Subcutaneous adipose tissue (tissue), 4 donors: Measurements from ENCODE around the gene HIPK2. TPM values are rescaled to one million over a fixed set of nuclear protein-coding genes. Genes with fewer than 3 reads are reported as not detected.

Experiments
- total RNA-seq, 4 donors: library from RNA; depleted of rRNA; stranded (reverse); fragments of >200 nt; gene quantifications; one replicate each; pipeline ENCODE4 v1.1.0, GENCODE V29; 2016
- TF ChIP-seq, protein P1 (sequence below): fragments of 450-650 bp; IDR thresholded peaks from one replicate; pipeline ENCODE4 v1.5.1; 2016; ENCODE audit warnings: low read depth, mild to moderate bottlenecking, control low read depth, antibody characterized with exemption, moderate library complexity

HIPK2 gene
- total RNA-seq, 4 donors from 2014 or later = 30.4 to 89.8 (median 60.9) TPM

GRCh38 chr7:139669106-139670061, 108.4 kb downstream of the HIPK2 start:
- TF ChIP-seq, protein P1, sequence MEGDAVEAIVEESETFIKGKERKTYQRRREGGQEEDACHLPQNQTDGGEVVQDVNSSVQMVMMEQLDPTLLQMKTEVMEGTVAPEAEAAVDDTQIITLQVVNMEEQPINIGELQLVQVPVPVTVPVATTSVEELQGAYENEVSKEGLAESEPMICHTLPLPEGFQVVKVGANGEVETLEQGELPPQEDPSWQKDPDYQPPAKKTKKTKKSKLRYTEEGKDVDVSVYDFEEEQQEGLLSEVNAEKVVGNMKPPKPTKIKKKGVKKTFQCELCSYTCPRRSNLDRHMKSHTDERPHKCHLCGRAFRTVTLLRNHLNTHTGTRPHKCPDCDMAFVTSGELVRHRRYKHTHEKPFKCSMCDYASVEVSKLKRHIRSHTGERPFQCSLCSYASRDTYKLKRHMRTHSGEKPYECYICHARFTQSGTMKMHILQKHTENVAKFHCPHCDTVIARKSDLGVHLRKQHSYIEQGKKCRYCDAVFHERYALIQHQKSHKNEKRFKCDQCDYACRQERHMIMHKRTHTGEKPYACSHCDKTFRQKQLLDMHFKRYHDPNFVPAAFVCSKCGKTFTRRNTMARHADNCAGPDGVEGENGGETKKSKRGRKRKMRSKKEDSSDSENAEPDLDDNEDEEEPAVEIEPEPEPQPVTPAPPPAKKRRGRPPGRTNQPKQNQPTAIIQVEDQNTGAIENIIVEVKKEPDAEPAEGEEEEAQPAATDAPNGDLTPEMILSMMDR = no peak

DNA sequence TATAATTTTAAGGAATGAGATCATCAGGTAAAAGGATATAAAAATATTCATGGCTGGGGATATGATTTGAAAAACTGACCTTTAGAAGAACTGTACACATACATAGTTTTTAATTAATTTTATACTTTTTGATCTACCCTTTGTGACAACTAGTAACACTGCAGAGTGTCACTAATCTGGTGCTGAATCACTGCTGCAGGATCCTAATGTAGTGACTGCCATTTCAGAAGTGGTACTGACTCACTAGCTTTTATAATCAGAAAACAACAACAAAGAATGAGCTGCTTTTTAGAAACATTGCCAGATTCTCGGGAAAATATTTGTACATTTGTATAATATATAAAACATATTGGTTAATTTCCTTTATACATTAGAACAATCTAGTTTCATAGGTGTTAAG, 110.4 kb downstream of the HIPK2 start:
- TF ChIP-seq, protein P1 = no peak

GRCh38 chr7:139666501-139666900, 111.3 kb downstream of the HIPK2 start:
- TF ChIP-seq, protein P1 = no peak

DNA sequence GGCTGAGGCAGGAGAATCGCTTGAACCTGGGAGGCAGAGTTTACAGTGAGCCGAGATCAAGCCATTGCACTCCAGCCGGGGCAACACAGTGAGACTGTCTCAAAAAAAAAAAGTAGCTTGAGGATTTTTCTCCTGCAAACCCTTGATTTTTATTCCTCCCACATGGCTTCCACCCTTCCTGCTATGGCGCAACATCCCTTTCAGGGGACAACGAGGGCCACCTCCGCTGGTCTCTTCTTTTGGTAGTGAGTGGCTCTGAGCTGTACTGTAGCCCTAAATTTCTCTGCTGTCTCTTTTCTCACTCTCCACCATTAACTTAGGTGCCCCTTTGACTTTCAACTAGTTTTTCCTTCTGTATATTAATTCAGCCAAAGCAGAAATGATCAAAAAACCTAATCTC, 113.4 kb downstream of the HIPK2 start:
- TF ChIP-seq, protein P1 = no peak

DNA sequence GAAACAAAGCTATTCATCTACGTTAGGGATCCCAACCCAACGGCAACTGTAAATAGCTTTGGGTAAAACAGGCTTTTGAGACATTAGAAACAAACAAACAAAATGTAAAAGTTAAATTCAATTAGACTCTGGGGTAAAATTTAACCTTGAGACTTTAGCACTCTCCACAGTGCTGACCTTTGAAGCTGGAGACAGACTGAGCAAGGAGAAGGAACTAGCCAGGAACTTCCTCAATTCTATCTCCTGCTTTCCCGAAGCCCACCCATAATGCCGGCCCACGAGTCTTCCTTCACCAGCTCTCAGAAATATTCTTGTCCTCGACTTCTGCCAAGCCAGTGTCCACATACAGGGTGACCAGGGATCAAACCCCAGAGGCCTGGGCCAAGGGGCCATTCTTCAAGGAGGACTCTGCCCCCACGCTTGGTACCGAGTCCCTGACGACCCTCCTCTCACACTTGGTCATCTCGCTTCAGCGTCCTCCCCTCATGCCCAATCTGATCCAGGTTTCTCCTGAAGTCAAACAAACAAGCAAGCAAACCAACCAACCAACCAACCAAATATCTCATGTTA, 114.1 kb downstream of the HIPK2 start:
- TF ChIP-seq, protein P1 = no peak

- TF ChIP-seq, protein P1 = no peak
Measured at GRCh38 chr7:139661903-139662302, 115.9 kb downstream of the HIPK2 start.

- TF ChIP-seq, protein P1 = no peak
Measured at GRCh38 chr7:139661043-139661440, 116.8 kb downstream of the HIPK2 start.
